HL-60 (cell line): ENCODE data around the gene ZNF543.
"Not testable (repeated sequence)": the region's sequence is repeated elsewhere in the genome, so short reads cannot be mapped to it uniquely, and the experiment has no call there.

Source experiments
- DNase-seq, 2 experiments: peaks; one replicate each; pipeline ENCODE4 v3.0.0-alpha.2; 2010 to 2020; ENCODE audit warnings: low read depth in 1 of 2, low spot score in 1 of 2
- H3K27ac ChIP-seq: fragments of 250-450 bp; sonication (Bioruptor Pico); replicated peaks from 2 replicates; pipeline ENCODE4 v1.5.1; 2020; ENCODE audit warnings: mild to moderate bottlenecking, moderate library complexity
- H3K27me3 ChIP-seq: fragments of 250-450 bp; sonication (Bioruptor Pico); 2 replicates; pipeline ENCODE4 v1.5.1; 2021; ENCODE audit warnings: mild to moderate bottlenecking, moderate library complexity; ENCODE audit not compliant: insufficient read depth, poor library complexity, severe bottlenecking
- H3K4me3 ChIP-seq: replicated peaks from 2 replicates; pipeline ENCODE4 v1.5.1; 2011; ENCODE audit warnings: mild to moderate bottlenecking, control low read depth, low read length; ENCODE audit not compliant: insufficient read depth
- GABPA ChIP-seq: IDR thresholded peaks from 2 replicates; pipeline ENCODE4 v1.6.1; 2012; ENCODE audit warnings: low read depth
- POLR2AphosphoS5 ChIP-seq: IDR thresholded peaks from 2 replicates; pipeline ENCODE4 v1.6.1; 2012; ENCODE audit warnings: low read depth
- SPI1 ChIP-seq: IDR thresholded peaks from 2 replicates; pipeline ENCODE4 v1.6.1; 2012; ENCODE audit warnings: low read depth, mild to moderate bottlenecking, borderline replicate concordance
- TF ChIP-seq, protein P1 (sequence below): IDR thresholded peaks from one replicate; pipeline ENCODE4 v1.5.1; 2011; ENCODE audit warnings: low read length, control low read depth, inconsistent platforms; ENCODE audit not compliant: insufficient read depth
- TF ChIP-seq, protein P2 (sequence below): IDR thresholded peaks from 2 replicates; pipeline ENCODE4 v1.6.1; 2012; ENCODE audit warnings: low read depth; ENCODE audit not compliant: insufficient replicate concordance

ZNF543 gene

DNA sequence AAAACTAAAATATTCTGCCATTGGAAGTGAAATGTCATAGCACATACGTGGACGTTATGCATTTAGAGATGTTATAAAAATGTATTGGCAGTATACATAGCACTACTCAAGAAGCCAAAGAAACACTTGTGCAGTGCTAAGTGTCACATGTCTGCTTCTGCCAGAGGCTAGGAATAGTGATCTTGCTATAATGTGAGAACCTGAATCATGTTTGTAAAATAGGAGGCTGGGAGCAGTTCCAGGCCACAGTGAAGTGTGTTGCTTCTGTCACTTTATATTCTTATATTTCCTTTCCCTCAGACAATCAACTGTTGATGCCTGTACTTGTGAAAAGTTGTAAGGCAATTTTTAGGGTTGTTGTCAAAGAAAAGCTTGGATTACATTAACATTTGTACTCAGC, 46.5 kb downstream of the ZNF543 start:
- DNase-seq = no peak
- TF ChIP-seq POLR2AphosphoS5 (no peak), SPI1 (no peak), GABPA (no peak)
- TF ChIP-seq, protein P1, sequence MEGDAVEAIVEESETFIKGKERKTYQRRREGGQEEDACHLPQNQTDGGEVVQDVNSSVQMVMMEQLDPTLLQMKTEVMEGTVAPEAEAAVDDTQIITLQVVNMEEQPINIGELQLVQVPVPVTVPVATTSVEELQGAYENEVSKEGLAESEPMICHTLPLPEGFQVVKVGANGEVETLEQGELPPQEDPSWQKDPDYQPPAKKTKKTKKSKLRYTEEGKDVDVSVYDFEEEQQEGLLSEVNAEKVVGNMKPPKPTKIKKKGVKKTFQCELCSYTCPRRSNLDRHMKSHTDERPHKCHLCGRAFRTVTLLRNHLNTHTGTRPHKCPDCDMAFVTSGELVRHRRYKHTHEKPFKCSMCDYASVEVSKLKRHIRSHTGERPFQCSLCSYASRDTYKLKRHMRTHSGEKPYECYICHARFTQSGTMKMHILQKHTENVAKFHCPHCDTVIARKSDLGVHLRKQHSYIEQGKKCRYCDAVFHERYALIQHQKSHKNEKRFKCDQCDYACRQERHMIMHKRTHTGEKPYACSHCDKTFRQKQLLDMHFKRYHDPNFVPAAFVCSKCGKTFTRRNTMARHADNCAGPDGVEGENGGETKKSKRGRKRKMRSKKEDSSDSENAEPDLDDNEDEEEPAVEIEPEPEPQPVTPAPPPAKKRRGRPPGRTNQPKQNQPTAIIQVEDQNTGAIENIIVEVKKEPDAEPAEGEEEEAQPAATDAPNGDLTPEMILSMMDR = no peak
- TF ChIP-seq, protein P2, sequence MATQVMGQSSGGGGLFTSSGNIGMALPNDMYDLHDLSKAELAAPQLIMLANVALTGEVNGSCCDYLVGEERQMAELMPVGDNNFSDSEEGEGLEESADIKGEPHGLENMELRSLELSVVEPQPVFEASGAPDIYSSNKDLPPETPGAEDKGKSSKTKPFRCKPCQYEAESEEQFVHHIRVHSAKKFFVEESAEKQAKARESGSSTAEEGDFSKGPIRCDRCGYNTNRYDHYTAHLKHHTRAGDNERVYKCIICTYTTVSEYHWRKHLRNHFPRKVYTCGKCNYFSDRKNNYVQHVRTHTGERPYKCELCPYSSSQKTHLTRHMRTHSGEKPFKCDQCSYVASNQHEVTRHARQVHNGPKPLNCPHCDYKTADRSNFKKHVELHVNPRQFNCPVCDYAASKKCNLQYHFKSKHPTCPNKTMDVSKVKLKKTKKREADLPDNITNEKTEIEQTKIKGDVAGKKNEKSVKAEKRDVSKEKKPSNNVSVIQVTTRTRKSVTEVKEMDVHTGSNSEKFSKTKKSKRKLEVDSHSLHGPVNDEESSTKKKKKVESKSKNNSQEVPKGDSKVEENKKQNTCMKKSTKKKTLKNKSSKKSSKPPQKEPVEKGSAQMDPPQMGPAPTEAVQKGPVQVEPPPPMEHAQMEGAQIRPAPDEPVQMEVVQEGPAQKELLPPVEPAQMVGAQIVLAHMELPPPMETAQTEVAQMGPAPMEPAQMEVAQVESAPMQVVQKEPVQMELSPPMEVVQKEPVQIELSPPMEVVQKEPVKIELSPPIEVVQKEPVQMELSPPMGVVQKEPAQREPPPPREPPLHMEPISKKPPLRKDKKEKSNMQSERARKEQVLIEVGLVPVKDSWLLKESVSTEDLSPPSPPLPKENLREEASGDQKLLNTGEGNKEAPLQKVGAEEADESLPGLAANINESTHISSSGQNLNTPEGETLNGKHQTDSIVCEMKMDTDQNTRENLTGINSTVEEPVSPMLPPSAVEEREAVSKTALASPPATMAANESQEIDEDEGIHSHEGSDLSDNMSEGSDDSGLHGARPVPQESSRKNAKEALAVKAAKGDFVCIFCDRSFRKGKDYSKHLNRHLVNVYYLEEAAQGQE = no peak

DNA sequence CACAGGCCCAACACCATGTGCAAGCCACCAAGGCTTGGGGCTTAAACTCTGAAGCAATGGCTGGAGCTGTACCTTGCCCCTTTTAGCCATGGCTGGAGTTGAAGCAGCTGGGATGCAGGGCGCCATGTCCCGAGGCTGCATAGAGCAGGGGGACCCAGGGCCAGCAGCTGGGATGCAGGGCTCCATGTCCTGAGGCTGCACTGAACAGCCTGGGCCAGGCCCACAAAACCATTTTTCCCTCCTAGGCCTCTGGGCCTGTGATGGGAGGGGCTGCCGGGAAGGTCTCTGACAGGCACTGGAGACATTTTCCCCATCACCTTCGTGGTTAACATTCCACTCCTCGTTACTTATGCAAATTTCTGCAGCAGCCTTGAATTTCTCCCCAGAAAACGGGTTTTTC, 53.9 kb downstream of the ZNF543 start:
- DNase-seq = no peak
- H3K4me3 ChIP-seq = no peak overlapping the region
- no peaks in the 10 kb centered on the region for H3K27me3 ChIP-seq
- TF ChIP-seq SPI1 (no peak), POLR2AphosphoS5 (no peak), GABPA (no peak)
- TF ChIP-seq, protein P1 = no peak
- TF ChIP-seq, protein P2 = no peak
- H3K27ac ChIP-seq = no peak overlapping the region

More for the DNA sequence above, 46.5 kb downstream of the ZNF543 start:
- H3K27me3 ChIP-seq = no peaks in the 10 kb centered on the region
- no peak overlapping the region for H3K4me3 ChIP-seq
- no peak overlapping the region for H3K27ac ChIP-seq

DNA sequence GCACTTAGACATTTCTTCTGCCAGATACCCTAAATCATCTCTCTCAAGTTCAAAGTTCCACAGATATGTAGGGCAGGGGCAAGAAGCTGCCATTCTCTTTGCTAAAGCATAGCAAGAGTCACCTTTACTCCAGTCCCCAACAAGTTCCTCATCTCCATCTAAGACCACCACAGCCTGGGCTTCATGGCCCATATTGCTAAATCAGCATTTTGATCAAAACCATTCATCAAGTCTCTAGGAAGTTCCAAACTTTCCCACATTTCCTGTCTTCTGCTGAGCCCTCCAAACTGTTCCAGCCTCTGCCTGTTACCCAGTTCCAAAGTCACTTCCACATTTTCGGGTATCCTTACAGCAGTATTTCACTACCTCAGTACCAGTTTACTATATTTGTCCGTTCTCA, 54.4 kb downstream of the ZNF543 start:
- H3K27me3 ChIP-seq, DNase-seq, H3K27ac ChIP-seq, H3K4me3 ChIP-seq: not testable (repeated sequence)

DNA sequence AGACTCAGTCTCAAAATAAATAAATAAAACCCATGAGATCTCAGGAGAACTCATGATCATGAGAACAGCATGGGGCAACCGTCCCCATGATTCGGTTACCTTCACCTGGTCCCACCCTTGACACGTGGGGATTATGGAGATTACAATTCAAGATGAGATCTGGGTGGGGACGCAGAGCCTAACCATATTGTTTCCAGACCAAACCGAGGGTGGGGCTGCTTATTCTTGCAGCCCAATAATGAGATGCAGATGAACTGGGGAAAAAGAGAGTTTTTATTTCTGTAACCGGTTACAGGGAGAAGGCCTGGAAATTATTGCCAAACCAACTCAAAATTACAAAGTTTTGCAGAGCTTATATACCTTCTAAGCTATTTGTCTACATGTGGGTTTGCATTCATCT, 55.9 kb downstream of the ZNF543 start:
- H3K27ac ChIP-seq = no peak overlapping the region
- no peak overlapping the region for H3K4me3 ChIP-seq
- TF ChIP-seq, protein P2 = no peak
- TF ChIP-seq GABPA (no peak), SPI1 (no peak), POLR2AphosphoS5 (no peak)
- TF ChIP-seq, protein P1 = no peak
- no peaks in the 10 kb centered on the region for H3K27me3 ChIP-seq
- DNase-seq = no peak
